GM23248 (cell line): ENCODE data around the gene FAM50B.

Experiments
- EZH2 ChIP-seq: fragments of 200-600 bp; sonication (generic); IDR thresholded peaks from 2 replicates; pipeline ENCODE4 v1.6.1; 2018; ENCODE audit warnings: antibody characterized with exemption, mild to moderate bottlenecking; ENCODE audit not compliant: insufficient read depth, poor library complexity, severe bottlenecking
- EZH2phosphoT487 ChIP-seq: fragments of 200-600 bp; sonication (generic); IDR thresholded peaks from 2 replicates; pipeline ENCODE4 v1.6.1; 2018; ENCODE audit warnings: antibody characterized with exemption, moderate library complexity, mild to moderate bottlenecking, low read depth; ENCODE audit not compliant: insufficient read depth

GRCh38 chr6:3836566-3836965, 12.6 kb upstream of the FAM50B start:
- TF ChIP-seq EZH2 (no peak), EZH2phosphoT487 (no peak)
